ENCODE measurements around the gene TICAM2.
A peak's percentile ranks its signal among the peaks of the same experiment; 100 is the strongest.
"Not testable (repeated sequence)": the region's sequence is repeated elsewhere in the genome, so short reads cannot be mapped to it uniquely, and the experiment has no call there.

Gene TICAM2

GRCh38 chr5:115601701-115602590 is at the start of gene TICAM2:
Gene TICAM2 (minus strand): TSS chr5:115602479. CDS start chr5:115581256, 21,223 bp downstream.
- peak; percentile 75 for DNase-seq

GRCh38 chr5:115649541-115649940 is 47.3 kb upstream of the TICAM2 start:
- DNase-seq, result no peak

GRCh38 chr5:115648056-115648455 is 45.8 kb upstream of the TICAM2 start:
- no peak for DNase-seq

GRCh38 chr5:115645386-115645785 is 43.1 kb upstream of the TICAM2 start:
- DNase-seq, result not testable (repeated sequence)

GRCh38 chr5:115644046-115644445 is 41.8 kb upstream of the TICAM2 start:
- DNase-seq, result no peak

- no peak for DNase-seq
These were observed 39.7 kb upstream of the TICAM2 start for GRCh38 chr5:115641948-115642347.

- DNase-seq, result no peak
These were observed 38.0 kb upstream of the TICAM2 start for GRCh38 chr5:115640274-115640673.

GRCh38 chr5:115639377-115639776 is 37.1 kb upstream of the TICAM2 start:
- DNase-seq, result no peak

- DNase-seq, result no peak
These were observed 35.2 kb upstream of the TICAM2 start for GRCh38 chr5:115637507-115637906.

- DNase-seq, result no peak
These were observed 33.7 kb upstream of the TICAM2 start for GRCh38 chr5:115636008-115636407.

GRCh38 chr5:115634343-115635132 is 32.3 kb upstream of the TICAM2 start:
- DNase-seq, result peak; percentile 91

GRCh38 chr5:115629903-115630302 is 27.6 kb upstream of the TICAM2 start:
- no peak for DNase-seq

GRCh38 chr5:115627295-115627865 is 25.1 kb upstream of the TICAM2 start:
- no peak for DNase-seq

- no peak for DNase-seq
These were observed 24.2 kb upstream of the TICAM2 start for GRCh38 chr5:115626445-115626823.

GRCh38 chr5:115625579-115626444 is 23.5 kb upstream of the TICAM2 start, which contains the start of gene TMED7:
Gene TMED7 (minus strand): TSS chr5:115626036. CDS start chr5:115625792, 244 bp downstream.
- peak; percentile 100 for DNase-seq

GRCh38 chr5:115624994-115625393 is 22.7 kb upstream of the TICAM2 start:
- no peak for DNase-seq

GRCh38 chr5:115623658-115624057 is 21.4 kb upstream of the TICAM2 start:
- no peak for DNase-seq

- DNase-seq, result no peak
These were observed 19.2 kb upstream of the TICAM2 start for GRCh38 chr5:115621365-115621900.

- no peak for DNase-seq
These were observed 14.6 kb upstream of the TICAM2 start for GRCh38 chr5:115616892-115617291.

GRCh38 chr5:115616472-115616871 is 14.2 kb upstream of the TICAM2 start:
- DNase-seq, result no peak

- no peak for DNase-seq
These were observed 9.6 kb upstream of the TICAM2 start for GRCh38 chr5:115611873-115612272.

GRCh38 chr5:115607935-115608334 is 5.7 kb upstream of the TICAM2 start:
- DNase-seq, result no peak

Data from stimulated activated CD4-positive, alpha-beta T cell treated with anti-CD3 and anti-CD28 coated beads, Interleukin-15, amount 100 ng/mL, for 24 hours (primary cell).